ENCODE data around the gene PRMT1. TPM values are rescaled to one million over a fixed set of nuclear protein-coding genes. Genes with fewer than 3 reads are reported as not detected.

The PRMT1 gene
- total and polyA plus RNA-seq, 9 of the 15 experiments (the other 6 are each of a cell fraction or from before 2014, with no cell fraction given): 13.3 to 464 (median 326) TPM

- TF ChIP-seq ZBTB40 (IDR thresholded peaks at IDR 0.05) (peak; percentile 81), ZBTB40 (CRISPR knock-in tag; IDR thresholded peaks at IDR 0.05) (no peak)
These were observed 15.1 kb downstream of the PRMT1 start (continued) for GRCh38 chr19:49692147-49692506.
